NCI-H1417 treated with DMSO at 0.1 percent for 48 hours (cell line): Measurements from ENCODE around the gene RCE1.

Experiments used
- DNase-seq: peaks from one replicate; lab custom pipeline; 2025; lab: John Stamatoyannopoulos, UW

The RCE1 gene

DNA sequence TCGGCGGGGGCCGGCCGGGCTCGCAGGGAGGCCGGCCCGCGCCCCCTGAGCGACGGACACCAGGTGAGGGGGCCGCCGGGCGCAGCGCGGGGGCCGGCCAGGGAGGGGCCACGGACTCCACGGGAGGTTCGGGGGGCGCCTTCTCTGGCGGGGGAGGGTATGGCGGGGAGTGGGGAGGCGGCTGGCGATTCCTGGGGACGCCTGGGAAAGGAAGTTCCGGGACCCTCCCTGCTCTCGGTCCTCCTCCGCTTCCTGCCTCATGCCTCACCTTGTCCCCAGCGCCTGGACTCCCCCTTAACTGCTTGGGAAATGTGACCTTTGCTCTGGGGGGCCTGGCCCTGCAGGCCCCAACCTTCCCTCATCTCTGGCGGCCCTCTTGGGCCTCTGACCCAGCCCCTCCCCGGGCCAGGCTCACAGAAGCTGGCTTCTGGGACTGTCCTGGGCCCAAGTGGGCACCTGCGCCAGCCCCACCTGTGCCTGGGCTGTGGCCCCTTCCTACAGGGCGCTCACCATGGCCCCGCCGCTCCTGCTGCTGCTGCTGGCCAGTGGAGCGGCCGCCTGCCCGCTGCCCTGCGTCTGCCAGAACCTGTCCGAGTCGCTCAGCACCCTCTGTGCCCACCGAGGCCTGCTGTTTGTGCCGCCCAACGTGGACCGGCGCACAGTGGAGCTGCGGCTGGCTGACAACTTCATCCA is 14.1 kb downstream of the RCE1 start:
- DNase-seq, result no peak

DNA sequence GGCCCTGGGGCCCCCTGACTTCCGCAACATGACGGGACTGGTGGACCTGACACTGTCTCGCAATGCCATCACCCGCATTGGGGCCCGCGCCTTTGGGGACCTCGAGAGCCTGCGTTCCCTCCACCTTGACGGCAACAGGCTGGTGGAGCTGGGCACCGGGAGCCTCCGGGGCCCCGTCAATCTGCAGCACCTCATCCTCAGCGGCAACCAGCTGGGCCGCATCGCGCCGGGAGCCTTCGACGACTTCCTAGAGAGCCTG is 14.6 kb downstream of the RCE1 start:
- DNase-seq, result no peak

DNA sequence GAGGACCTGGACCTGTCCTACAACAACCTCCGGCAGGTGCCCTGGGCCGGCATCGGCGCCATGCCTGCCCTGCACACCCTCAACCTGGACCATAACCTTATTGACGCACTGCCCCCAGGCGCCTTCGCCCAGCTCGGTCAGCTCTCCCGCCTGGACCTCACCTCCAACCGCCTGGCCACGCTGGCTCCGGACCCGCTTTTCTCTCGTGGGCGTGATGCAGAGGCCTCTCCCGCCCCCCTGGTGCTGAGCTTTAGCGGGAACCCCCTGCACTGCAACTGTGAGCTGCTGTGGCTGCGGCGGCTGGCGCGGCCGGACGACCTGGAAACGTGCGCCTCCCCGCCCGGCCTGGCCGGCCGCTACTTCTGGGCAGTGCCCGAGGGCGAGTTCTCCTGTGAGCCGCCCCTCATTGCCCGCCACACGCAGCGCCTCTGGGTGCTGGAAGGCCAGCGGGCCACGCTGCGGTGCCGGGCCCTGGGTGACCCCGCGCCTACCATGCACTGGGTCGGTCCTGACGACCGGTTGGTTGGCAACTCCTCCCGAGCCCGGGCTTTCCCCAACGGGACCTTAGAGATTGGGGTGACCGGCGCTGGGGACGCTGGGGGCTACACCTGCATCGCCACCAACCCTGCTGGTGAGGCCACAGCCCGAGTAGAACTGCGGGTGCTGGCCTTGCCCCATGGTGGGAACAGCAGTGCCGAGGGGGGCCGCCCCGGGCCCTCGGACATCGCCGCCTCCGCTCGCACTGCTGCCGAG is 15.1 kb downstream of the RCE1 start:
- DNase-seq, result no peak

DNA sequence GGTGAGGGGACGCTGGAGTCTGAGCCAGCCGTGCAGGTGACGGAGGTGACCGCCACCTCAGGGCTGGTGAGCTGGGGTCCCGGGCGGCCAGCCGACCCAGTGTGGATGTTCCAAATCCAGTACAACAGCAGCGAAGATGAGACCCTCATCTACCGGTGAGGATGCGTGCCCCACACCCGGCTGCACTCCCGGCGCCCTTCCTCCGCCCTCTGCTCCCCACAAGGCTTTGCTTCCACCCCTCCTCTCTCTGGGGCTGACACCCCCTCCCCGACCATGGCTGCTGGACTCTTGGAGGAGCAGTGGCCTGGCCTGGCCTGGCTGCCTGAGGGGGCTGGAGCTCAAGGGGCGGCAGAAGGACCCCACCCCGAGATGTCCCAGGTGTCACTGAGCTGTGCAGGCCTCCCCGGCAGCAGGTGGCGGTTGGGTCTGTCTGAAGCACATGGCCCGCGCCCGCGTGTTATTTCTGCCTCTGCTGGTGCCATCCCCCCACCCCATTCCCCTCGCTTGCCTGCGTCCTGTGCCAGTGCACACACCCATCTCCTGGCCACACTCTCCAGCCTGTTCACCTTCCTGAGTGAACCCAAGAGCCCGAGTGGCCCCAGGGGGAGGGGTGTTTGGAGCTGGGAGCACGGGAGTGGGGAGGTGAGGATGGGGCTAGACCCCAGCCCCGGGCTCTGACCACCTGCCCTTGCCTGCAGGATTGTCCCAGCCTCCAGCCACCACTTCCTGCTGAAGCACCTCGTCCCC is 15.9 kb downstream of the RCE1 start:
- no peak for DNase-seq

DNA sequence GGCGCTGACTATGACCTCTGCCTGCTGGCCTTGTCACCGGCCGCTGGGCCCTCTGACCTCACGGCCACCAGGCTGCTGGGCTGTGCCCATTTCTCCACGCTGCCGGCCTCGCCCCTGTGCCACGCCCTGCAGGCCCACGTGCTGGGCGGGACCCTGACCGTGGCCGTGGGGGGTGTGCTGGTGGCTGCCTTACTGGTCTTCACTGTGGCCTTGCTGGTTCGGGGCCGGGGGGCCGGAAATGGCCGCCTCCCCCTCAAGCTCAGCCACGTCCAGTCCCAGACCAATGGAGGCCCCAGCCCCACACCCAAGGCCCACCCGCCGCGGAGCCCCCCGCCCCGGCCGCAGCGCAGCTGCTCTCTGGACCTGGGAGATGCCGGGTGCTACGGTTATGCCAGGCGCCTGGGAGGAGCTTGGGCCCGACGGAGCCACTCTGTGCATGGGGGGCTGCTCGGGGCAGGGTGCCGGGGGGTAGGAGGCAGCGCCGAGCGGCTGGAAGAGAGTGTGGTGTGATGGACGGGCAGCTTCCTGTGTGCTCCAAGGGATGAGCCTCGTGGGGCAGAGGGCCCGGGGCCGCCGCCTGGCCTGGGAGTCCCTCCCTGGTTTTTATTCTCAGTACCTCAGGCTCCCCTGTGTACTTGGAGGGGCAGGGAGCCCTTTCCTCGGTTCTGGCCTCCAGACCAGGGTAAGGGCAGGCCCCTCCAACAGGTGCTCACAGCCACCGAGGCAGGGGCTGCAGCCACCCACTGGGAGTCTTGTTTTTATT is 16.6 kb downstream of the RCE1 start:
- no peak for DNase-seq

DNA sequence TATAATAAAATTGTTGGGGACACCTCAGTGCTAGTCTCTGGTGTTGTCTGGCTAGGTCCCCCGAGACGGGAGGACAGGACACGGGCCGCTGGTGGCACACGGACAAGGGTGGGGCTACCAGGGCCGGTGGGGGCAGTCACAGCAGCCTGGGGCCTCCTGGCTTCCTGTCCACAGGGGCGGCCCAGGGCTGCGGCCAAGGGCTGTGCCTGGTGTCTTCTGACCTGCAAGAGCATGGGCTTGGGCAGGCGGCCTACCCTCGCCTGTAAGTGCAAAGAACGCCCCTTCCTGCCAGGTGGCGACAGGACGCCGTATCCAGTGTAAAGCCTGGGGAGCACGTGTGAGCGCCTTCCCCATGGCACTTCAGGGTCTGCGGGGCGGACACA is 17.2 kb downstream of the RCE1 start:
- no peak for DNase-seq

DNA sequence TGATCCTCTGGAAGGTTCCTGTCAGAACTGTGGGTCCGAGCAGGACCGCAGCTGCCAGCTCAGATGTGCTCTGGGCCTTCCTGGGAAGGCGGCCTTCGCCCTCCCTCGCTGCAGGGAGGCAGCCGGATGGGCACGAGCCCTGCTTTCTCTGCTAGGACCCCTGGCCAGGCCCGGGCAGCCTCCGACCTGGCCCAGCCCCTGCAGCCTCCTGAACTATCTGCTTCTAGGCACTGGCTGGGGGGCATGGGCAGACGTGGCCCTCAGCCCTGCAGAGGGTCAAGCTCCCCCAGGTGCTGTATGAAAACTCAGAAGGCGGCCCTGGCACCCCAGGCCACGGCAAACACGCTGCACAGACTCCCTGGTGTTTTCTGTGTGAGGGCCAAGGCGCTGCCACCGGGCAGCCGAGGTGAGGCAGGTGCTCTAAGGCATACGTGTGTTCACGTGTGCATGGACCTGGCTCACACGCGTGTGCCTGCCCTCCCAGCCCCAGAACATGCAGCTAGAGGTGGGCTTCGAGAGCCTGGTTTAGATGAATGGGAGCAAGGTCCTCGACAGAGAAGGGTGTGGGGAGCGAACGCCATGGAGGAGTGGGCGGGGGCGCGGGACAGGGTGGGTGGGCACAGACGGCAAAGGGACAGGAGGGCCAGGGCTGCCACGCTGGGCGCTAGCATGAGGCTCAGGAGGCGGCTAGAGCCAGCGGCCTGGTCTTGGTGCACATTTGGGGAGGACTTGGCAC is 18.0 kb downstream of the RCE1 start:
- no peak for DNase-seq

DNA sequence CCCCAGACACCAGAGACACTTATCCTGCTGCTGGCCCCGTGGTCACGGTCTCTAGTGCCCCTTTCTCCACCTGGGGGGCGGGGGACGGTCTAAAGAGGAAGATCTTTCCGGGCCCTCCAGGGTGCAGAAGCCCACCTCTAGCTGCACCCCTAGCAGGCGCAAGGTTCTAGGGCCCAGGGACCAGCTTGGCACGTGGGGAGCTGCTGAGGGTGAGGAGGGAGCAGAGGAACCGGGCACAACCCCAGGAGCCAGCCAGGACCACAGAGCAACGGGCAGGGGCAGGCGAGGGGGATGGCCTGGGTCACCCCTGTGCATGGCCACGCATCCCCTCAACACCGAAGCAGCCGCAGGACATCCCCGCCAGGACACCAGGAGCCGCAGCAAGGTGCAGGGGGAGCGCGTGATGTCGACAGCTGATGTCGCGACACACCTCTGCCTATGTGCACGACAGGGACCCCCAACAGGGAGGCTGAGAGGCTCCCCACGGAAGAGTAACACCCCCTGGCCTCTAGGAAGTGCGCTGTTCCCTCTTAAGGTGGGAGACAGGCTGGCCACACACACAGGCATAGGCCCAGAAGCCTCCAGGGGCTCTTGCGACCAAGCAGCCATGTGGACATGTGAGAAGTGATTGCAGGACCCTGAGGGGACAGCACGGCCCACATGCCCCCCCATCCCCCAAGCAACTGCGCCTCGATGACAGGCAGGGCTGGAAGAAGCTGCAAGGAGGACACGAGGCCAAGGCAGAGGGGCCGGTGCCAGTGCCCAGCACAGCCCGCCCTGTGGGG is 18.7 kb downstream of the RCE1 start:
- no peak for DNase-seq

DNA sequence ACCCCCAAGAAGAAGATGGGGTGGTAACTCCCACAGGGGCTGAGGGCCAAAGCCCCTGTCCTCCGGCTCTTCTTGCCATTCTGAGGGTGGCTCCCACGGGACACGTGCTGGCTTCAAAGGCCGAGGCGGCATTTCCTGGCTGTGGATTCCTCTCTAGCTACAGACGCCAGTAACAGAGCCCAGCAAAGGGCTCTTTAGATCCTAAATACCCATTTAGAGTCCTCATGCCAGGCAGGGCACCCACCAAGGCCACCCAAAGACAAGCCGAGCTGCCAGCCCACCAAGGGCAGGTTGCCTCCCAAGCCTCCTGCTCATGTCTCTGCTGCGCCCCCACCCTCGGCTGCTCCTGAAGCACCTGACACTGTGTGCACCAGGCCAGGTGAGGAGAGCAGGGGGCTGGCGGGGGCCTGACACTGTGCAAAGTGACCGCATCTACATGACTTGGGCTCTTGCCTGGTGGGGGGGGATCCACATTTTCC is 19.4 kb downstream of the RCE1 start:
- no peak for DNase-seq

DNA sequence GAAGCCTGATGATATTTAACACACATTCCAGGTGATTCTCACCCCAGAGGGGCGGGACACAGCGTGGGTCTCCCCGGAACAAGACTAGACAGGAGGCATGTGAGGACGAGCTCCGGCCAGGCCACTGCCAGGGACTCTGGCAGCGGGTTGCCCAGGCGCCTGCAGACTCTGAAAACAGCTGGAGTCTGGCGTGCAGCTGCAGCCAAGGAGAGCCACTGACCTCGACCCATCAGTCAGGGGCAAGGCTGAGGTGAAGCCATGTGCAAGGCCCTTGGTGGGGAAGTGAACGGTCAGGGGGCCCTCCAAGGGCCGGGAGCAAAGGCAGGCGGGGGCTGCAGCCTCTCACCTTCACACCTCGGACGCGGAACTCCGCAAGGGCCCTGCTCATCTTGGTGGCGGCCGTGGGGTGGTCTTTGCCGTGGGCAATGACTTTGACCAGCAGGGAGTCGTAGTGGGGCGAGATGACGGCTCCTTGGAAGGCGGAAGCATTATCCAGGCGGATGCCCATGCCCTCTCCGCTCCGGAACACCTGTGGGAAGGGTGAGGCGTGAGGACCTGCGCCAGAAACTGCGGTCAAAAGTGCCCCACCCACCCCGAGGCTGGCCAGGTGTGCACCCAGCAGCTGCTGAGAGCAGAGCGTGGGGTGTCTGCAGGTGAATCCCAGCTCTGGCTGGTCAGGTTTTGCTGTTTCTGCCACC is 20.3 kb downstream of the RCE1 start:
- DNase-seq, result no peak

DNA sequence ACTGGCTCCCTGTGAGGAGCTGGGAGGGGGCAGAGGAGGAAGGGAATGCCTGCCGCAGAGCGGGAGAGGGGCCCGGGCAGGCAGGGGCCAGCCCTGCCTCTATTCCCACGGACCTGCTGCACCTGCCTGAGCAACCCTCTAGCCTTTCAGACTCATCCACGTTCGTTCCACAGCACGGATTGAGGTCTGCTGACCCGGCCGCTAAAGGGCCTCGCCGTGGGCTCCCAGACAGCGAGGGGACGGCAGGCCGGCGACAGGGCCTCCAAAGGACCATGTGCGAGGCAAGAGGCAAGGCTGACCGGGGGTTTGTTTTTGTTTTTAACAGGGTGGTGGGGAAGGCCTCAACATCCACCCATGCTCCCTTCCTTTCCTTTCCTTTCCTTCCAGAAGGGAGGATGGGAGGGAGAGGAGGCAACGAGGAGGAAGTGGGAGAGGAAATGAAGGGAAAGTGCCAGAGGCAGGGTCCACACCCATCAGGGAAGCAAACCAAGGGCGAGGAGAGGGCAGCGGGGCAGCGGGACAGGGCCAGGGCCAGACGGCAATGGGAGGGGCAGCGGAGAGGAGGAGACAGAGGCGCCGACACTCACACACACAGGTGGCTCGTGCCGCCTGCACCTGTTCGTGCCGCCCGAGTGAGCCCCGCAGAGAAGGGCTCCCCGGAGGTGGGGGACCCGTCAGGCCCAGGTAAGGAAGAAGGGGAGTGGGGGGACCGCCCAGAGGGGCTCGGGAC is 21.1 kb downstream of the RCE1 start:
- DNase-seq, result no peak

DNA sequence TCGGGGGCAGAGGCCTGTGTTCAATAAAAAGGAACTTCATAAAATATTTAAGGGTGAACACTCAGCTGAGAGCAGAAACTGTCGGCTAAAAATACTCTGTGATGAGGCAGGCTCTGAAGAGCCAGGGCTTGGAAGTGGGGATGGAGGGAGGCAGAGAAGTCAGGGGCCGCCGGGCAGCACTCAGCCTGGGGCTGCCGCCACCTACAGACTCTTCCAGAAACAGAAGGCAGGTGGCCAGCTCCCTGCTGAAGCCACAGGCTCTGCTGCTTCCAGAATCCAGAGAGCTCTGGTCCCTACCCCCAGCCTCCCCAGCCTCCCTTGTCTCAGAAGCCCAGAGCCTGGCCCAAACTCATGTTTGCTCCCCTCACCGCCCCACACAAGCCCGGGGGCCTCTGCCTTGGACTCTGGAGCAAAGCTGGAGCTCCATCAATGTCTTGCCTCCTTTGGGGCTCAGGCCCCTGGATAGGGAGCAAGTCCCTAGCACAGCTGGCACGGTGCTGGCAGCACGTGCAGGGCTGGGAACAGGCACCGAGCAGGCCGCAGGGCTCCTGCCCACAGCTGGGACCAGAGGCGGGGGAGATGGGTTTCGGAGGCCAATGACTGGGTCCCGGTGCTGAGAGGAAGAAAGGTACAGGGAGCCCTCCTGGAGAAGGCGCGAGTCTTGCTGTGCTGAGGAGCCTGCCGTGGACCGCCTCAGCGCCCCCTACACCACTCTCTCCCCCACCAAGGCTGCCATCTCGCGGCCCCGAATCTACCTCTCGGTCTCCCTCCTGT is 21.9 kb downstream of the RCE1 start:
- DNase-seq, result peak; percentile 6

DNA sequence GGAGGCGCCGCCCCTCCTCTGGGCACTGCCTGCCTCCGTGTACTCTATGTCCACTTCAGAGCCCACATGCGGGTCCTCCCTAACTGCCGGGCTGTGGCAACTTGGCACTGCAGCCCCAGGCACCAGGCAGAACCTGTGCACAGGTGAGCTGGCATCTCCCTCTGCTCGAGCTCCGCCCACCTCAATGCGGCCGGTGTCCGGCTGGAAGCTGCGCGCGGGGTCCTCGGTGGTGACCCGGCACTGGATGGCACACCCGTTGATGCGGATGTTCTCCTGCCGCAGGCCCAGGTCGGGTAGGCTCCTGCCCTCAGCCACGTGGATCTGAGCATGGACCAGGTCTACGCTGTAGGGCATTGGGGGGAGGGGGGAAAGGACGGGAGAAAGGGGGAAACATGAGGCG is 22.8 kb downstream of the RCE1 start:
- DNase-seq, result no peak

DNA sequence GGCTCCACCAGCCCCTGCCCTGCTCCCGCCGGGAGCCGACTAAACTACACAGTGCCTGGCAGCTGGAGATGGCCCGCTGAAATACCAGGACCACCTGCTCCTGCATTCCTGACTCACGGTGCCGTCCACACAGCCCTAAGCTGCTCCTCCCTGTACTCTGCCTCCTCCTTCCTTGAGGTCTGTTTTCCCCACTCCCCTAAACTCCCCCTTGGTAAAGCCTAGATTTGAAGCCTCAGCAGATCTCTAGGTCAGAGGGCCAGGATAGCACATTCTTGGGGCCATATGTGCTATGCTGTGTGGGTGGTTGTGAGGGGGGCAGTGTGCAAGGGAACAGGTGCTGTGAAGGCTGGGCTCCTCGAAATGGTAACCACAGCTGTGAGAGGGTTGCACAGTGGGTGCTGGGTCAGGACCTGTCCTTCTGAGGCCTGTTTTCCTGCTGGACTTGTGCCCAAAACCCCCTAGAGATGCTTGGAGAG is 23.3 kb downstream of the RCE1 start:
- no peak for DNase-seq

DNA sequence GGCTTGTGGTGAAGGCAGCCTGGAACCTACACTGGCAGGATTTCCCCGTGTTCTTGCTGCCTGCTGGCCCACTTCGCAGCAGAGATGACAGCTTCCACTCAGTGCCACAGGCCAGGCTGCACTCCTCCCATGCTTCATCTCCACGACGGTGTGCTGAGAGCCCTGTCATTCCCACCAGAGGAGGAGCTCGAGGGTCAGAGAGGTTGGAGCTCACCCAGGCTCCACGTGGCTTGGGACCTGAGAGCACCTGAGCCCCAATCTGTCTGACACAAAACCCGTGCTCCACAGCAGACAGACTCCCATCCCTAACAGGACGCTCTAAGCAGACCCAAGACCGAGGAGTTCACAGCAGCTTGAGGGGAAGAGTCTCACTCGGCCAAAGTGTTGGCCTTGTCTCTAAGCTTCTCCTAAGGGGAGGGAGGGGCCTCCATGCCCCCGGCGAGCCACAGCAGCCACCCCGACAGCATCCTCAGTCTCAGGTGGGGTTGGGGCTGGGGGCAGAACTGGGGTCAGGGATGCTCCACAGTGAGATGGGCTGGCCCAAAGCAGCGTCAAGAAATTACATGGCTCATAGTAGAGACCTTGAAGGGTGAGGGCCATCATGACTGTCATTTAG is 24.3 kb downstream of the RCE1 start:
- no peak for DNase-seq

DNA sequence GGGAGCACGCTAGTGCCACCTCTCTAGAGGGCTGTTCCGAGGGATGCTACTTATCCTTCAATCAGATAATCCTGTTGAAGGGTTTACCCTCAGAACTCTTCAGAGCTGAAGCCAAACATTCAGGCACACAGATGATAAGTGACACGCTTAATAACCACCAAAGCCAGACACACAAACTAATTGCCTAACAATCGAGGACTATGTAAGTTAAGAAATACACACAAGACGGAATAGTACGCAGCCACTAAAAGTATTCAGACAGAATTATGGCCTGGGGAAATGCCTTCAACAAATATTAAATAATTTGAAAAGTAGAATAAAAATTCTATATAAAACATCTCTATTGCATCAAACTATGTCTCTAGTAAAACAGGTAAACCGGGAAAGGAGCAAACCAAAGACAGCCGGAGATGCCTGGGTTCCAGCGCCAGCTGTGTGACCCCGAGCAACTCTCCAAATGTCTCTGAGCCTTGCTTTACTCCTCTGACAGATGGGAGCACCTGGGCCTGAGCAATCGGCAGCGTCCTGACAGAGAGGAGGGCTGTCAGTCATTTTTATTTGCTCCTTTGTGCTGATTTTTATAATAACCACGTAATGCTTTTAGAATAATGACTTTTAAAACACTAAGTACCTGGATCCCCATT is 25.0 kb downstream of the RCE1 start:
- DNase-seq, result no peak

DNA sequence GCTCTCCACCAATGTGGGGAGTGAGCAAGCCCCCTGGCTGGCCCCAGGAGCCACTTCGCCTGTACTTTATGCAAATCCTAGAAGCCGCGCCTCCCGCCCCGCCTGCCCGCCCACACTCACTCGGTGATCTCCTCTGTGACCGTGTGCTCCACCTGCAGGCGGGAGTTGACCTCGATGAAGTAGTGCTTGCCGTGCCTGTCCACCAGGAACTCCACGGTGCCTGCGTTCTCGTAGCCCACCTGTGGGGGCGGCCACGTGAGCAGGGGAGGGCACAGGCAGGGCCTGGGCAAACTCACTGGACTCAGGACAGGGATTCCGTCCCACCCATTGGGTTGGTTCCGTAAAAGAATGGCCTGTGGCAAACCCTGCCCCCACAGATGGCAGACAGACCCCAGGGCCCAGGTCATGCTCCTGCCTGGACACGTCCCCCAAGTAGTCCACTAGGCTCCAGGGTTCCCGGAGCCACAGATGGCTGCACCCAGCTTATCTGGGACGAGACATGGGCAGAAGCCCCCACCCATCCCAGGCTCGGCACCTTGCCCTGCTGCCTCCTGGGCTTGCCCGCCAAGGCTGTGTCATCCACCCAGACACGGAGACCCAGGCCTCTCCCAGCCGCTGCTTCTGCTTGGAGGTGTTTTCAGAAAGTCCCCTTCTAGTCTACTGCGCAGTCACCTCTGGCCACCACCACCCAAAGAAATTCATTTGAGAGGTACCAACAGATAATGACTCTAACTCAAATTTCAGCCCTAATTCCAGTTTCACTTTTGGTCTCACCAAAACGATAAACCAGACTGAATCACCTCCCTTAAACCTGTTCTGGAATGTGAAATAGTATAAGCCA is 25.7 kb downstream of the RCE1 start:
- no peak for DNase-seq
